BE2C (cell line): ENCODE results near the gene SHISA8. TPM values are rescaled to one million over a fixed set of nuclear protein-coding genes. Genes with fewer than 3 reads are reported as not detected.

ENCODE experiments used
- DNase-seq: peaks from one replicate; pipeline ENCODE4 v3.0.0-alpha.2; 2020
- H3K27me3 ChIP-seq: fragments of 250-450 bp; sonication (Bioruptor Pico); 2 replicates; pipeline ENCODE4 v1.5.1; 2020; ENCODE audit warnings: mild to moderate bottlenecking
- H3K36me3 ChIP-seq: fragments of 250-450 bp; sonication (Bioruptor Pico); 2 replicates; pipeline ENCODE4 v1.5.1; 2020; ENCODE audit warnings: mild to moderate bottlenecking
- H3K4me1 ChIP-seq: fragments of 250-450 bp; sonication (Bioruptor Pico); 2 replicates; pipeline ENCODE4 v1.5.1; 2020
- H3K4me3 ChIP-seq: 2 replicates; pipeline ENCODE4 v1.5.1; 2011; ENCODE audit warnings: low read depth, low read length
- H3K9me3 ChIP-seq: fragments of 250-450 bp; sonication (Bioruptor Pico); 2 replicates; pipeline ENCODE4 v1.5.1; 2020
- CTCF ChIP-seq: IDR thresholded peaks from 2 replicates; pipeline ENCODE4 v1.5.1; 2012; ENCODE audit warnings: mild to moderate bottlenecking, low read depth, low read length
- polyA plus RNA-seq: library from polyadenylated mRNA; unstranded; fragments of >200 nt; gene quantifications from one replicate; pipeline ENCODE4 v1.2.1, GENCODE V29; 2012; ENCODE audit warnings: low read depth, missing spikeins; ENCODE audit not compliant: insufficient read length, insufficient read depth

The SHISA8 gene
- not detected for polyA plus RNA-seq

- DNase-seq, result peak; percentile 60
These were observed at the start of gene SHISA8 for GRCh38 chr22:41915035-41915785. TSS of gene SHISA8 (minus strand) at chr22:41915074. CDS start at chr22:41914667, 407 bp downstream.

GRCh38 chr22:41964112-41964491, 49.2 kb upstream of the SHISA8 start:
- H3K27me3 ChIP-seq, result no peaks in the 10 kb centered on the region
- H3K36me3 ChIP-seq, result no peaks in the 10 kb centered on the region
- peaks cover 23% of the 10 kb centered on the region for H3K4me1 ChIP-seq
- DNase-seq, result no peak
- TF ChIP-seq CTCF, result no peak
- H3K9me3 ChIP-seq, result no peaks in the 10 kb centered on the region
- no peak overlapping the region for H3K4me3 ChIP-seq

More at GRCh38 chr22:41915035-41915785, at the start of gene SHISA8:
- Histone ChIP-seq H3K36me3 (no peaks in the 10 kb centered on the region), H3K27me3 (peaks cover 80% of the 10 kb centered on the region), H3K4me3 (no peak within 1 kb of the TSS), H3K9me3 (no peaks in the 10 kb centered on the region), H3K4me1 (no peaks in the 10 kb centered on the region)
- TF ChIP-seq CTCF, result no peak

GRCh38 chr22:41963453-41964111, 48.7 kb upstream of the SHISA8 start:
- no peak for TF ChIP-seq CTCF
- peaks cover 18% of the 10 kb centered on the region for H3K4me1 ChIP-seq
- H3K4me3 ChIP-seq, result no peak overlapping the region
- DNase-seq, result no peak
- no peaks in the 10 kb centered on the region for H3K27me3 ChIP-seq
- no peaks in the 10 kb centered on the region for H3K9me3 ChIP-seq
- no peaks in the 10 kb centered on the region for H3K36me3 ChIP-seq

- no peak for TF ChIP-seq CTCF
- H3K4me1 ChIP-seq, result peaks cover 12% of the 10 kb centered on the region; the same call in 1 of the 2 replicates
- no peak for DNase-seq
- no peaks in the 10 kb centered on the region for H3K36me3 ChIP-seq
- no peak overlapping the region for H3K4me3 ChIP-seq
- no peaks in the 10 kb centered on the region for H3K27me3 ChIP-seq
- H3K9me3 ChIP-seq, result no peaks in the 10 kb centered on the region
These were observed 43.2 kb upstream of the SHISA8 start for GRCh38 chr22:41957941-41958556.

- Histone ChIP-seq H3K27me3 (no peaks in the 10 kb centered on the region), H3K4me3 (peak overlapping the region; percentile 60)
- no peak for TF ChIP-seq CTCF
These were observed 37.8 kb upstream of the SHISA8 start for GRCh38 chr22:41952713-41953112.

More at GRCh38 chr22:41952713-41953112, 37.8 kb upstream of the SHISA8 start:
- no peaks in the 10 kb centered on the region for H3K36me3 ChIP-seq
- no peaks in the 10 kb centered on the region for H3K9me3 ChIP-seq
- DNase-seq, result no peak
- H3K4me1 ChIP-seq, result peaks cover 18% of the 10 kb centered on the region
